C4-2B (cell line): Measurements from ENCODE around the gene AFM.

Source experiments
- H3K27ac ChIP-seq: fragments of 450-650 bp; 2 replicates; pipeline ENCODE4 v1.5.1; 2017
- ZFX ChIP-seq: fragments of 450-650 bp; IDR thresholded peaks from 2 replicates; pipeline ENCODE4 v1.6.1; 2017
- TF ChIP-seq, protein P1 (sequence below): fragments of 450-650 bp; conservative IDR thresholded peaks from 2 replicates; pipeline ENCODE4 v1.5.1; 2017; ENCODE audit warnings: mild to moderate bottlenecking

The AFM gene

DNA sequence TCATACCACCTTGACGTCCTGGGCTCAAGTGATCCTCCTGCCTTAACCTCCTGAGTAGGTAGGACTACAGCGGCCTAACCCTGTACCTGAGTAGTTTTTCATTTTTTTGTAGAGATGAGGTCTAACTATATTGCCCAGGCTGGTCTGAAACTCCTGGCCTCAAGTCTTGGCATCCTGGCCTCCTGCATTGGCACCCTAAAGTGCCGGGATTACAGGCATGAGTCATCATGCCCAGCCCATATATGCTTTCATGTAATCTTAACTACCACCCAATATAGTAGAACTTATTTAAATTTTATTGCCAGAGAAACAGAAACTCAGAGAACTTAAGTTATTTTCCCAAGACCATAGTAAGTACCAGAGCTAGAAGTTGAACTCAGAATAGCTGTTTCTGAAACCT, 27.1 kb downstream of the AFM start:
- TF ChIP-seq ZFX = no peak
- TF ChIP-seq, protein P1, sequence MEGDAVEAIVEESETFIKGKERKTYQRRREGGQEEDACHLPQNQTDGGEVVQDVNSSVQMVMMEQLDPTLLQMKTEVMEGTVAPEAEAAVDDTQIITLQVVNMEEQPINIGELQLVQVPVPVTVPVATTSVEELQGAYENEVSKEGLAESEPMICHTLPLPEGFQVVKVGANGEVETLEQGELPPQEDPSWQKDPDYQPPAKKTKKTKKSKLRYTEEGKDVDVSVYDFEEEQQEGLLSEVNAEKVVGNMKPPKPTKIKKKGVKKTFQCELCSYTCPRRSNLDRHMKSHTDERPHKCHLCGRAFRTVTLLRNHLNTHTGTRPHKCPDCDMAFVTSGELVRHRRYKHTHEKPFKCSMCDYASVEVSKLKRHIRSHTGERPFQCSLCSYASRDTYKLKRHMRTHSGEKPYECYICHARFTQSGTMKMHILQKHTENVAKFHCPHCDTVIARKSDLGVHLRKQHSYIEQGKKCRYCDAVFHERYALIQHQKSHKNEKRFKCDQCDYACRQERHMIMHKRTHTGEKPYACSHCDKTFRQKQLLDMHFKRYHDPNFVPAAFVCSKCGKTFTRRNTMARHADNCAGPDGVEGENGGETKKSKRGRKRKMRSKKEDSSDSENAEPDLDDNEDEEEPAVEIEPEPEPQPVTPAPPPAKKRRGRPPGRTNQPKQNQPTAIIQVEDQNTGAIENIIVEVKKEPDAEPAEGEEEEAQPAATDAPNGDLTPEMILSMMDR = no peak
- no peak overlapping the region for H3K27ac ChIP-seq

DNA sequence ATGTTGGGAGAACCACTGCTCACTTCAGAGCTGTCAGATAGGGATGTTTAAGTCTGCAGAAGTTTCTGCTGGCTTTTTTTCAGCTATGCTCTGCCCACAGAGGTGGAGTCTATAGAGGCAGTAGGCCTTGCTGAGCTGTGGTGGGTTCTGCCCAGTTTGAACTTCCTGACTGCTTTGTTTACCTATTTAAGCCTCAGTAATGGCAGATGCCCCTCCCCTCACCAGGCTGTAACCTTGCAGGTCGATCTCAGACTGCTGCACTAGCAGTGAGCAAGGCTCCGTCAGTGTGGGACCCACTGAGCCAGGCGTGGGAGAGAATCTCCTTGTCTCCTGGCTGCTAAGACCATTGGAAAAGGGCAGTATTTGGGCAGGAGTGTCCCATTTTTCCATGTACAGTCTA, 36.8 kb downstream of the AFM start:
- H3K27ac ChIP-seq = no peak overlapping the region
- TF ChIP-seq, protein P1 = no peak
- no peak for TF ChIP-seq ZFX

DNA sequence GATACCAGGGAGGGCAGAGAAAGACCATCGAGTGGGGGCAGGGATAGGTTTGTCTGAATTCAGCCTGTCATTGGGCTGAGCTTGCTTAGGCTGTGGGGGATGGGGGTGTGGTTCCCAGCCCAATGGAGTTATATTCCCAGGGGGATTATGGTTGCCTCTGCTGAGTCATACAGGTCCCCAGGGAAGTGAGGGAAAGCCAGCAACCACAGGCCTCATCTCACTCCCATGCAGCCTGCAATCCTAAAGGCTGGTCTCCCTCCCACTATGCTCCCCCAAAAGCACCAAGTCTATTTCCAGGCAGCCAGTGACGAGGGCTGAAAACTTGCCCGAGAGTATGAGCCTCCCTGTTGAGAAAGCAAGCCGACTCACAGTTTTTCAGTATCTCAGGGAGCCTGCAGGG, 39.3 kb downstream of the AFM start:
- no peak overlapping the region for H3K27ac ChIP-seq
- TF ChIP-seq, protein P1 = no peak

DNA sequence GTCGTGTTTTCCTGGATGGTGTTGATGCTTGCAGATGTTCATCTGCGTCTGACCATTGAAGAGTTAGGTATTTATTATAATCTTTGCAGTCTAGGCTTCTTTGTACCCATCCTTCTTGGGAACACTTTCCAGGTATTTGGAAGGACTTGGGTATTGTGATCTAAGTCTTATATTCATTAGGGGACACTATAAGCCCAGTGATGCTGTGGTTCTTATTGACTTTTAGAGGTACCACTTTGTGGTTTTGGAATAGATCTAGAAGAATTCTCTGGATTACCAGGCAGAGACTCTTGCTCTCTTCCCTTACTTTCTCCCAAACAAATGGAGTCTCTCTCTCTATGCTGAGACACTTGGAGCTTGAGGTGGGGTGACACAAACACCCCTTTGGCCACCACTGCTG, 41.6 kb downstream of the AFM start:
- no peak for TF ChIP-seq ZFX
- TF ChIP-seq, protein P1 = no peak

DNA sequence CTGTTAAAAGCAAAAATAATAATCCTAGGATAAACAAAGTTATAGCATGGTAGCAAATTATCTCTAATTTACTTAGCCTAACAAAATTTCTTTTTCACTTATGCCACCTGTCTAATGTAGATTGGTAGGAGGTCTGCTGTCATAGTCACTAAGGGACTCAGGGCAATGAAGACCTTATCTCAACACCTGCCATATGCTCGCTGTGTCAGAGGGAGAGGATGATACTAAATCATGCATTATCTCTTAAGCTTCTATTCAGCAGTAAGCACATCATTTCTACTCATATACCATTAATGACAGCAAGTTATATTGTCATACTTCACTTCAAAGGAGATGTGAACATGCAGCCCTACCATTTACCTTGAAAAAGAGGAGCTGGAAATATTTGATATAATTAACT, 44.1 kb downstream of the AFM start:
- TF ChIP-seq ZFX = no peak
- TF ChIP-seq, protein P1 = no peak

More for the DNA sequence above, 41.6 kb downstream of the AFM start:
- H3K27ac ChIP-seq = no peak overlapping the region

DNA sequence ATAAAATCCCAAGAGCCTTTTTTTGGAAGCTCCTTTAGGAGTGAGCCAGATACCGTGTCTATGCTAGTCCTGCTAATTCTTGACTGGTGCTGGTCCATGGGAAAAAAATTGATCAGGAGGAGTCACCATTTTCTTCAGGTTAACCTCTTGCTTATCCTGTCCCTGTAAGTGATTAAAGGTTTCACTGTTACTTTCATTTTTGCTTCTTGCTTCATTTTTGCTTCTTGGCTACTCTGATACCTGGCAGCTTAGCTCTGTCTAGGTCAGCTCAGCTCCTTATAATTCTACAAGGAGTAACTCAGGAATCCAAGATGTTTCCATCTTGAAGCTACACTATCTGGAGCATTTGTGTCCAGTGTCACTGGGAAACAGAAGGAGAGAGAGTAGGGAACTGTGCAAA, 45.7 kb downstream of the AFM start:
- no peak overlapping the region for H3K27ac ChIP-seq
- no peak for TF ChIP-seq ZFX
- TF ChIP-seq, protein P1 = no peak

More for the DNA sequence above, 44.1 kb downstream of the AFM start:
- H3K27ac ChIP-seq = no peak overlapping the region

DNA sequence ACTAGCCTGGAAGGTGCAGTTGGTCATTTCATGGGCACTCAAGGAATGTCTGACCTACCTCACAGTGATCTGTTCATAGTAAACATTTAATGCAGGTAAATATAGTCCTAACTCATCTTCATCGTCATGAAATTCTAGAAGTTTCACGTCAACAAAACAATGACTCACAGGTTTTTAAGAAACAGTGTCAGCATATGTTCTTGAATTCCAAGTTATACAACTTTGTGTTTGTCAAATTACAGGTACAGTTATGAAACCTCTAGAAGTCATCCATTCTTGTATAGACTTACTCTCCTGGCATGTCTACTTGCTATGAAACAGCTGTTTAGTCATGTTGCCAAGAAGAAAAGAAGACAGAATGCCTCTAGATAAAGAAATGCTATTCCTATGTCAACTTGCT, 46.6 kb downstream of the AFM start:
- no peak overlapping the region for H3K27ac ChIP-seq
- no peak for TF ChIP-seq ZFX
- TF ChIP-seq, protein P1 = no peak
